ENCODE results near the gene WLS.

- TF ChIP-seq, protein P1, sequence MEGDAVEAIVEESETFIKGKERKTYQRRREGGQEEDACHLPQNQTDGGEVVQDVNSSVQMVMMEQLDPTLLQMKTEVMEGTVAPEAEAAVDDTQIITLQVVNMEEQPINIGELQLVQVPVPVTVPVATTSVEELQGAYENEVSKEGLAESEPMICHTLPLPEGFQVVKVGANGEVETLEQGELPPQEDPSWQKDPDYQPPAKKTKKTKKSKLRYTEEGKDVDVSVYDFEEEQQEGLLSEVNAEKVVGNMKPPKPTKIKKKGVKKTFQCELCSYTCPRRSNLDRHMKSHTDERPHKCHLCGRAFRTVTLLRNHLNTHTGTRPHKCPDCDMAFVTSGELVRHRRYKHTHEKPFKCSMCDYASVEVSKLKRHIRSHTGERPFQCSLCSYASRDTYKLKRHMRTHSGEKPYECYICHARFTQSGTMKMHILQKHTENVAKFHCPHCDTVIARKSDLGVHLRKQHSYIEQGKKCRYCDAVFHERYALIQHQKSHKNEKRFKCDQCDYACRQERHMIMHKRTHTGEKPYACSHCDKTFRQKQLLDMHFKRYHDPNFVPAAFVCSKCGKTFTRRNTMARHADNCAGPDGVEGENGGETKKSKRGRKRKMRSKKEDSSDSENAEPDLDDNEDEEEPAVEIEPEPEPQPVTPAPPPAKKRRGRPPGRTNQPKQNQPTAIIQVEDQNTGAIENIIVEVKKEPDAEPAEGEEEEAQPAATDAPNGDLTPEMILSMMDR (IDR thresholded peaks at IDR 0.05): no peak
- TF ChIP-seq POLR2A (IDR thresholded peaks at IDR 0.05): no peak
Measured at GRCh38 chr1:68227598-68227997, 4.7 kb downstream of the WLS start.
